GM12872 (cell line): ENCODE data around the gene UPB1.
A peak's percentile ranks its signal among the peaks of the same experiment; 100 is the strongest.

ENCODE experiments used
- TF ChIP-seq, protein P1 (sequence below): IDR thresholded peaks from 3 replicates; pipeline ENCODE4 v1.5.1; 2011; ENCODE audit warnings: low read depth, mild to moderate bottlenecking, low read length, moderate library complexity; ENCODE audit not compliant: insufficient read depth

The UPB1 gene

DNA sequence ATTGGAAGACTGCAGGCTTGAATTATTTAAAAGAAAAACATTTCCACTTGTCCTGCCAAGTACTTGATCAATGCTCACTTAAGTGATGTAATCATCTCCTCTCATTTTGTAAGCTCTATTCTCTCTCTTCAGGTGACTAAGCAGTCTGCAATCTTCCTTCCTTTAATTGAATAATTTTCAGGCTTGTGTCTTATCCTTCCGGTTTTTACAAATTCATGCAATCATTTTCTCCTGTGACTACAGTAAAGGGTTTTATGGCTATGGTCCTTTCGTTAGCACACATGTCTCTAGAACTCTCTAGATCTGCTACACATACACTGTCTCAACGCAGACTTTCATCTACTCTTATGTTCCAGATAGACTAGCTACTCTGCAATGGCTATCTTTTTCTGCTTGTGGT, 12.6 kb upstream of the UPB1 start:
- TF ChIP-seq, protein P1, sequence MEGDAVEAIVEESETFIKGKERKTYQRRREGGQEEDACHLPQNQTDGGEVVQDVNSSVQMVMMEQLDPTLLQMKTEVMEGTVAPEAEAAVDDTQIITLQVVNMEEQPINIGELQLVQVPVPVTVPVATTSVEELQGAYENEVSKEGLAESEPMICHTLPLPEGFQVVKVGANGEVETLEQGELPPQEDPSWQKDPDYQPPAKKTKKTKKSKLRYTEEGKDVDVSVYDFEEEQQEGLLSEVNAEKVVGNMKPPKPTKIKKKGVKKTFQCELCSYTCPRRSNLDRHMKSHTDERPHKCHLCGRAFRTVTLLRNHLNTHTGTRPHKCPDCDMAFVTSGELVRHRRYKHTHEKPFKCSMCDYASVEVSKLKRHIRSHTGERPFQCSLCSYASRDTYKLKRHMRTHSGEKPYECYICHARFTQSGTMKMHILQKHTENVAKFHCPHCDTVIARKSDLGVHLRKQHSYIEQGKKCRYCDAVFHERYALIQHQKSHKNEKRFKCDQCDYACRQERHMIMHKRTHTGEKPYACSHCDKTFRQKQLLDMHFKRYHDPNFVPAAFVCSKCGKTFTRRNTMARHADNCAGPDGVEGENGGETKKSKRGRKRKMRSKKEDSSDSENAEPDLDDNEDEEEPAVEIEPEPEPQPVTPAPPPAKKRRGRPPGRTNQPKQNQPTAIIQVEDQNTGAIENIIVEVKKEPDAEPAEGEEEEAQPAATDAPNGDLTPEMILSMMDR, result no peak

DNA sequence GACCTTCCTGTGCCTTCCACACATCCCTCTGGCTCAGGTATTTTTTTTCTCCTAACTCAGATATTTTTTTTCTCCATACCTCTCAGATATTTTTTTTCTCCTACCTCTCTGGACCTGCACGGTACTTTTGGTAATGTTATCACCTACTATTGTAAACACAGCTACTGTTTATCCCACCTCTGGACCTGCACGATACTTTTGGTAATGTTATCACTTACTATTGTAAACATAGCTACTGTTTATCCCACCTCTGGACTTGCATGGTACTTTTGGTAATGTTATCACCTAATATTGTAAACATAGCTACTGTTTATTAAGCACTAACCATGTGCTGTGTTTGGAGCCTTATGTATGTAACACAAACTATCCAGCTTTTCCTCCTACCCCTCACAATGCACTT, 12.1 kb upstream of the UPB1 start:
- TF ChIP-seq, protein P1, result no peak

DNA sequence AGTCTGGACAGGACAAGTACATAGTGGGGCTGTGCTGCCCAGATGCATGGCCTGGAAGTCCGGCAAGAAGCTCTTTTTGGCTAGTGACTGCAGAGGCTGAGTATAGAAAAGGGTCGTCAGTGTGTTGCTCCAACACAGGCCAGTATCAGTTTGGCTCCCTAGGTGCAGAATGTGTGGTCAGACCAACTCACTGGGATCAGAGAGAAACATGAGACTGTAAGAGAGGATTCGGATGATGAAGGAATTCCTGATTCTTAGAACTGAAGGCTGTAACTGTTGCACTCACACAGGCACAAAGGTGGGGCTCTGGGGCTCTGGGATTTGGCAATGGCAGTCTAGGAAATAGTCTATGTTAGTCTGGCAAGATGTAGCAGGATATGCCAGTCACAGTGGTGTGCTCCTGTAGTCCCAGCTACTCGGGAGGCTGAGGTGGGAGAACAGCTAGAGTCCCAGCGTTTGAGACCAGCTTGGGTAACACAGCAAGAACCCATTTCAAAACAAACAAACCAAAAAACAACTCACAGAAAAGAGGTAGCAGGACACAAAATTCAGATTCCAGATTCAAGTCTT, 11.1 kb upstream of the UPB1 start:
- TF ChIP-seq, protein P1, result no peak

DNA sequence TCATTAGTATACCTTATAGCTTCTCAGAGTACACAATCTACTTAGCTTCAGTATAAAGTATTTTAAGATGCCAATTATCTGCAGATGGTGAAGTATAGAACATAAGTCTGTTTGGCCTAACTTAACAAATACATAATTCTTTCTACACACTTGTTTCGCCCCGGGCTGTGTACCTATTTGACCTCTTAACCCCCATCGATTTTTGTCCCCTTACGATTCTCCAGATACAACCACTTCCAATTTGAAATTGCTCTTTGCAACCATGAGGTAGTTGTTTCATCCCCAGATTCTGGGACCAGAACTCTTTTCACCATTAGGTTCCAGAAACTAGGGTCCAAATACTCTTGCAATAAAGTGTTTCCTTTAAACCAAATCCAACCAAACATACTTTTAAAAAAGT, 10.0 kb upstream of the UPB1 start:
- TF ChIP-seq, protein P1, result no peak

DNA sequence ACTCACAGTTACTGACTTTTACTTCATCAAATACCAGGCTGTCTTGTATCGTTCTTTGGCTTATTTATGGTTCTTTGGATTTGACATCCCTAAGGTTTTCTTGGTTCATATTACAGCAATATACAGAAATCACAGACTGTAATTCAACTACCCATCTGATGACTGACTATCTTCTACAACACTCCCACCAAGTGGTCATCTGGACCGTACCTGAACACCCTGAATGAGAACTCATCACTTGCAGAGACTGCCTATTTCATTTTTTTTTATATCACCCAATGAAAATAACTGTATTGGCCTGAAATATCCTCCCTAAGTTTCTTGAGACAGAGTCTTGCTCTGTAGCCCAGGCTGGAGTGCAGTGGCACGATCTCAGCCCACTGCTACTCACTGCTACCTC, 9.5 kb upstream of the UPB1 start:
- TF ChIP-seq, protein P1, result peak; percentile 22; the same call in 1 of the 3 replicates

DNA sequence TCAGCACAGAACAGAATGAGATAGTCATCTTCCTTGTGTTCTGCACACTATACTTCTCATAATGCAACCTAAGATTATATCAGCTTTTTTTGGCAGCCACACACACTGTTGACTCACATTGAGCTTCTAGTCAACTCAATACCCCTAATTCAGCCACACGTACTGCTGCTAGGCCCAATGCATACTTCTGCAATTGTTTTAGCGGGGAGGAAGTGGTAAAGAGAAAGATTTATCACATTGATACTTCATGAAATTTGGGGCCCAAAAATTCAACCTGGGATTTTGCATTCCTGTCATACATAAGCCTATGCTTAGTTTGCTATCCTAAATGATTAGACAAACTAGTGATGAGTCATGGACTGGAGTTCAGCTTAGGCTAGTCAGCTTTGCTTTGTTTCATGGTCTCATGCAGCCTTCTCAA, 8.6 kb upstream of the UPB1 start:
- TF ChIP-seq, protein P1, result no peak

DNA sequence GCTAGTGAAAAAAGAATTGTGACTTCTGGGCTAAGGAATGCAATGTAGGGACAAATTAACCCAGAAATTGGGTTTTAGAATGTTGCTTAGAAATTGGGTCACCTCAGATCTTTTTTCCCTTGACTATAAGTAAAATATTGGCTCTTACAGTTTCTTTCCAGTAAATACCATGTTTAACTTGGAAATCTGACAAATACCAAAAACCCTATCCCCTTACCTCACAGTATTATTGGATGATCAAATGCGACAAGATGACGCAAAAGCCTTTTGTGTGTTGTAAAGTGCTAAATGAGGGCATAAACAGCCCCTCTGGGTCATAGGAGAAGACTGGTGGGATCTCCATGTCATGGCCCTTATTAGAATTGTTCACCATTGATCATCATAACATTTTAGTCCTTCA, 6.1 kb upstream of the UPB1 start:
- TF ChIP-seq, protein P1, result no peak
